ENCODE results near the gene ZDHHC14. TPM values are rescaled to one million over a fixed set of nuclear protein-coding genes. Genes with fewer than 3 reads are reported as not detected.

ZDHHC14 gene
- polyA plus RNA-seq, 2 of the 4 experiments (the other 2 are of a cell fraction), result 2.2 to 2.8 TPM

GRCh38 chr6:157685596-157686280 is 304.7 kb downstream of the ZDHHC14 start:
- no peak overlapping the region for H3K27ac ChIP-seq
- no peak for ATAC-seq
- FAIRE-seq, result no peak
- no peak for DNase-seq (ENCODE audit: low read depth in 1 of 2, low spot score in 1 of 2)
- ChIA-PET CTCF (interaction anchor here (0.8 kb wide), 1 partner anchor 17 kb away, joined by 3 read pairs; no protein-coding TSS in a partner anchor), POLR2A (no interaction called here)
- H3K4me3 ChIP-seq, result no peak overlapping the region
- no peaks in the 10 kb centered on the region for H3K9me3 ChIP-seq
- no peak overlapping the region for H3K4me2 ChIP-seq
- peaks cover 10% of the 10 kb centered on the region for H3K4me1 ChIP-seq
- 83% methylated on average over 10 of the region's 10 CpGs for WGBS (ENCODE audit: missing lambda C conversion rate)
- no peak for TF ChIP-seq CBX2 (IDR thresholded peaks at IDR 0.05; ENCODE audit: borderline replicate concordance, low read depth)
- no peak for TF ChIP-seq ATOH8 (CRISPR knock-in tag; IDR thresholded peaks at IDR 0.05; ENCODE audit: low read depth)
- TF ChIP-seq PBX3 (IDR thresholded peaks at IDR 0.05), result no peak
- no peak for TF ChIP-seq HEYL (CRISPR knock-in tag; IDR thresholded peaks at IDR 0.05)
- no peak for TF ChIP-seq KDM1A (IDR thresholded peaks at IDR 0.05; ENCODE audit: low read depth)
- no peak for TF ChIP-seq NR3C1 (IDR thresholded peaks at IDR 0.05)
- no peak for TF ChIP-seq TP53 (CRISPR knock-in tag; IDR thresholded peaks at IDR 0.05)
- no peak for TF ChIP-seq RCOR1 (IDR thresholded peaks at IDR 0.05; ENCODE audit: low read depth, low read length)
- no peak for TF ChIP-seq CBX8 (IDR thresholded peaks at IDR 0.05)
- no peak for TF ChIP-seq EP300 (IDR thresholded peaks at IDR 0.05)
- no peak for TF ChIP-seq CHD4 (IDR thresholded peaks at IDR 0.05; ENCODE audit: borderline replicate concordance)
- TF ChIP-seq SREBF2 (IDR thresholded peaks at IDR 0.05), result no peak
- TF ChIP-seq CTCF (IDR thresholded peaks at IDR 0.05), result no peak
- no peak for TF ChIP-seq HDAC2 (IDR thresholded peaks at IDR 0.05)
- no peak for TF ChIP-seq RAD21 (conservative IDR thresholded peaks at IDR 0.05 in 1 of 2, IDR thresholded peaks at IDR 0.05 in 1 of 2)
- TF ChIP-seq JUN (IDR thresholded peaks at IDR 0.05), result no peak
- TF ChIP-seq MYC (IDR thresholded peaks at IDR 0.05; ENCODE audit: borderline replicate concordance, low read length), result no peak
- TF ChIP-seq EHMT2 (IDR thresholded peaks at IDR 0.05; ENCODE audit: low read depth), result no peak
- no peak for TF ChIP-seq CHD2 (IDR thresholded peaks at IDR 0.05; ENCODE audit: low read length, partially characterized antibody)
- TF ChIP-seq, protein P1, sequence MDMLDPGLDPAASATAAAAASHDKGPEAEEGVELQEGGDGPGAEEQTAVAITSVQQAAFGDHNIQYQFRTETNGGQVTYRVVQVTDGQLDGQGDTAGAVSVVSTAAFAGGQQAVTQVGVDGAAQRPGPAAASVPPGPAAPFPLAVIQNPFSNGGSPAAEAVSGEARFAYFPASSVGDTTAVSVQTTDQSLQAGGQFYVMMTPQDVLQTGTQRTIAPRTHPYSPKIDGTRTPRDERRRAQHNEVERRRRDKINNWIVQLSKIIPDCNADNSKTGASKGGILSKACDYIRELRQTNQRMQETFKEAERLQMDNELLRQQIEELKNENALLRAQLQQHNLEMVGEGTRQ (IDR thresholded peaks at IDR 0.05), result no peak

DNA sequence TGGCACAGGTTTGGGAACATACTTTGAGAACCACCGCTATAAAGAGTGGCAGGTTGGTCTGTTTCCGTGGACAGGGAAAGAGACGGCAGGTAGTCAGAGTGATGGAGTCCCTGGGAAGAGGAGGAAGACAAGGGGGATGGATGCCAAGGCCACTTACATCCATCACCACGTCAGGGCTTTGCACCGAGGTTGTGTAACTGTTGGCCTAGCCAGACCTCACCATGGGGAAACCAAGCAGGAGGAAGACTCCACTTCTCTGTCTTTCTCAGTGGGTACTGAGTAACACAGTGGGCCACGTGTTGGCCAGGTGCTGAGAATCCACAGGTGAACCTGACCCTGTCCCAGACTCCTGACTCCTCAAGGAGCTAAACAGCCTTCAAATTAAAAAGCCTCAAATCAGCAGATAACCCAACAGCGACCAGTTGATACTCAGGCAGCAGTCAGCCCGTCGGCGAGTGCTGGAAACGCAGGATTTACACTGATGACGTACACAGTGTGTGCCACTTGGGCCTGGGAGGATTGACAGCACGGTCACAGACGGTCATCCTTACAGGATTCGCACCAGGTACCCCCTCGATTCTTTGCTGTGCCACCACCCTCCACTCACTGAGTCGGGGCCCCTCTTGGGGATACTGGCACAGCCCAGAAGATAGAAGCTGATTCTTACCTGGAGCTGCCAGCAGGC is 307.4 kb downstream of the ZDHHC14 start:
- no peak for DNase-seq (ENCODE audit: low read depth in 1 of 2, low spot score in 1 of 2)
- ChIA-PET POLR2A (no interaction called here), CTCF (interaction anchor here (0.6 to 2.6 kb wide), 5 partner anchors 8 to 374 kb away, joined by 3 to 13 read pairs (median 3); no protein-coding TSS in a partner anchor)
- no peak overlapping the region for H3K4me3 ChIP-seq
- H3K4me1 ChIP-seq, result no peaks in the 10 kb centered on the region
- WGBS (ENCODE audit: missing lambda C conversion rate), result 75% methylated on average over 17 of the region's 17 CpGs
- no peak for FAIRE-seq
- H3K27ac ChIP-seq, result no peak overlapping the region
- ATAC-seq, result peak in 1 of 2 experiments; percentile 17; a peak in 2 of 6 replicates
- no peak overlapping the region for H3K4me2 ChIP-seq
- no peaks in the 10 kb centered on the region for H3K9me3 ChIP-seq
- TF ChIP-seq FOSB (CRISPR knock-in tag; IDR thresholded peaks at IDR 0.05) (no peak), CTCF (IDR thresholded peaks at IDR 0.05) (no peak), BCL3 (IDR thresholded peaks at IDR 0.05) (no peak), REST (IDR thresholded peaks at IDR 0.05) (no peak), MAFK (IDR thresholded peaks at IDR 0.05; ENCODE audit: partially characterized antibody) (no peak), RCOR1 (IDR thresholded peaks at IDR 0.05; ENCODE audit: low read depth, low read length) (no peak)

Measured in A549 (cell line).